NCI-H146 treated with DMSO at 0.1 percent for 48 hours (cell line): ENCODE results near the gene VEGFA.

Experiments used
- DNase-seq: peaks from one replicate; lab custom pipeline; 2025; ENCODE audit not compliant: unreplicated experiment; lab: John Stamatoyannopoulos, UW

VEGFA gene

DNA sequence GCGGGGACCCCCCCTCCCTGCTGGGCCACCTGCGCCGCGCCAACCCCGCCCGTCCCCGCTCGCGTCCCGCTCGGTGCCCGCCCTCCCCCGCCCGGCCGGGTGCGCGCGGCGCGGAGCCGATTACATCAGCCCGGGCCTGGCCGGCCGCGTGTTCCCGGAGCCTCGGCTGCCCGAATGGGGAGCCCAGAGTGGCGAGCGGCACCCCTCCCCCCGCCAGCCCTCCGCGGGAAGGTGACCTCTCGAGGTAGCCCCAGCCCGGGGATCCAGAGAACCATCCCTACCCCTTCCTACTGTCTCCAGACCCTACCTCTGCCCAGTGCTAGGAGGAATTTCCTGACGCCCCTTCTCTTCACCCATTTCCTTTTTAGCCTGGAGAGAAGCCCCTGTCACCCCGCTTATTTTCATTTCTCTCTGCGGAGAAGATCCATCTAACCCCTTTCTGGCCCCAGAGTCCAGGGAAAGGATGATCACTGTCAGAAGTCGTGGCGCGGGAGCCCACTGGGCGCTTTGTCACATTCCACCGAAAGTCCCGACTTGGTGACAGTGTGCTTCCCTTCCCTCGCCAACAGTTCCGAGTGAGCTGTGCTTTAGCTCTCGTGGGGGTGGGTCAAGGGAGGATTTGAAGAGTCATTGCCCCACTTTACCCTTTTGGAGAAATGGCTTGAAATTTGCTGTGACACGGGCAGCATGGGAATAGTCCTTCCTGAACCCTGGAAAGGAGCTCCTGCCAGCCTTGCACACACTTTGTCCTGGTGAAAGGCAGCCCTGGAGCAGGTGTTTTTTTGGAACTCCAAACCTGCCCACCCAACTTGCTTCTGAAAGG, 2.1 kb downstream of the VEGFA start:
- DNase-seq = no peak

DNA sequence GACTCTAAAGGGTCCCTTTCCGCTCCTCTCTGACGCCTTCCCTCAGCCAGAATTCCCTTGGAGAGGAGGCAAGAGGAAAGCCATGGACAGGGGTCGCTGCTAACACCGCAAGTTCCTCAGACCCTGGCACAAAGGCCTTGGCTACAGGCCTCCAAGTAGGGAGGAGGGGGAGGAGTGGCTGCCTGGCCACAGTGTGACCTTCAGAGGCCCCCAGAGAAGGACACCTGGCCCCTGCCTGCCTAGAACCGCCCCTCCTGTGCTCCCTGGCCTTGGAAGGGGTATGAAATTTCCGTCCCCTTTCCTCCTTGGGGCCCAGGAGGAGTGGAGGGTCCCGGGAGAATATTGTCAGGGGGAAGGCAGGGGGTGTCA, 2.7 kb downstream of the VEGFA start:
- DNase-seq = no peak

DNA sequence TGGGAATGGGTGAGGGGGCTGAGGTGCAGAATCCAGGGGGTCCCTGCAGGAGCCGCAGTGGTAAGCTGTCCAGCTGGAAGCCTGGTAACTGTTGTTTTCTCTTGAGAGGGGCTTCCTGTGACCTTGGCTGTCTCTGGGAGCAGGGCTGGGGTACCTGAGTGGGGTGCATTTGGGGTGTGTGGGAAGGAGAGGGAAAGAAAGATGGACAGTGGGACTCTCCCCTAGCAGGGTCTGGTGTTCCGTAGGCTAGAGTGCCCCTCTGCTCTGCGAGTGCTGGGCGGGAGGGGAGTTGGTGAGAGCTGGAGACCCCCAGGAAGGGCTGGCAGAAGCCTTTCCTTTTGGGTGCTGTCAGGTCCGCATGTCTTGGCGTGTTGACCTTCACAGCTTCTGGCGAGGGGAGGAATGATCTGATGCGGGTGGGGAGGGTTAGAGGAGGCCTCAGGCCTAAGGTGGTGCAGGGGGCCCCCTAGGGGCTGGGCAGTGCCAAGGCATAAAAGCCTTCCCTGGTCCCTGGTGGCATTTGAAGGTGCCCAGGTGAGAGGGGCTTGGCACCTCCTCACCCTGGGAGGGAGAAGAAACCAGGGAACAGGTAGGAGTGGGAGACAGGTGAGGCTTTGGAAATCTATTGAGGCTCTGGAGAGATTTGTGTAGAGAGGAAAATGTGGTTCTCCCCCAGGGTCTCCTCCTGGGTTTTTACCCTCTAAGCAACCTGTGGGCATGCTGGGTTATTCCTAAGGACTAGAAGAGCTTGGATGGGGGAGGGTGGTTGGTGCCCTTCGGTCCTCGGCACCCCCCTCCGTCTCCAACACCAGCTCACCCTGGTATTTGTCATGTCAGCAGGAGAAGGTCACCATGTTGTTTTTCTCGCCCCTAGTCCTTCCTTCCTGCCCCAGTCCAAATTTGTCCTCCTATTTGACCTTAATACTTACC, 3.3 kb downstream of the VEGFA start:
- DNase-seq = peak; percentile 12

DNA sequence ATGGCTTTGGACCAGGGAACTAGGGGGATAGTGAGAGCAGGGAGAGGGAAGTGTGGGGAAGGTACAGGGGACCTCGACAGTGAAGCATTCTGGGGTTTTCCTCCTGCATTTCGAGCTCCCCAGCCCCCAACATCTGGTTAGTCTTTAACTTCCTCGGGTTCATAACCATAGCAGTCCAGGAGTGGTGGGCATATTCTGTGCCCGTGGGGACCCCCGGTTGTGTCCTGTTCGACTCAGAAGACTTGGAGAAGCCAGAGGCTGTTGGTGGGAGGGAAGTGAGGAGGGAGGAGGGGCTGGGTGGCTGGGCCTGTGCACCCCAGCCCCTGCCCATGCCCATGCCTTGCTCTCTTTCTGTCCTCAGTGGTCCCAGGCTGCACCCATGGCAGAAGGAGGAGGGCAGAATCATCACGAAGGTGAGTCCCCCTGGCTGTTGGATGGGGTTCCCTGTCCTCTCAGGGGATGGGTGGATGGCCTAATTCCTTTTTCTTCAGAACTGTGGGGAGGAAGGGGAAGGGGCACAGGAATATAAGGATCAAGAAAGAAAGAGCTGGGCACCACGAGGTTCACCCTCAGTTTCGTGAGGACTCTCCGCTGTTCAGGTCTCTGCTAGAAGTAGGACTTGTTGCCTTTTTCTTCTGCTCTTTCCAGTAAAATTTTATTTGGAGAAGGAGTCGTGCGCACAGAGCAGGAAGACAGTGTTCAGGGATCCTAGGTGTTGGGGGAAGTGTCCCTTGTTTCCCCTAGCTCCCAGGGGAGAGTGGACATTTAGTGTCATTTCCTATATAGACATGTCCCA, 4.2 kb downstream of the VEGFA start:
- DNase-seq = no peak

DNA sequence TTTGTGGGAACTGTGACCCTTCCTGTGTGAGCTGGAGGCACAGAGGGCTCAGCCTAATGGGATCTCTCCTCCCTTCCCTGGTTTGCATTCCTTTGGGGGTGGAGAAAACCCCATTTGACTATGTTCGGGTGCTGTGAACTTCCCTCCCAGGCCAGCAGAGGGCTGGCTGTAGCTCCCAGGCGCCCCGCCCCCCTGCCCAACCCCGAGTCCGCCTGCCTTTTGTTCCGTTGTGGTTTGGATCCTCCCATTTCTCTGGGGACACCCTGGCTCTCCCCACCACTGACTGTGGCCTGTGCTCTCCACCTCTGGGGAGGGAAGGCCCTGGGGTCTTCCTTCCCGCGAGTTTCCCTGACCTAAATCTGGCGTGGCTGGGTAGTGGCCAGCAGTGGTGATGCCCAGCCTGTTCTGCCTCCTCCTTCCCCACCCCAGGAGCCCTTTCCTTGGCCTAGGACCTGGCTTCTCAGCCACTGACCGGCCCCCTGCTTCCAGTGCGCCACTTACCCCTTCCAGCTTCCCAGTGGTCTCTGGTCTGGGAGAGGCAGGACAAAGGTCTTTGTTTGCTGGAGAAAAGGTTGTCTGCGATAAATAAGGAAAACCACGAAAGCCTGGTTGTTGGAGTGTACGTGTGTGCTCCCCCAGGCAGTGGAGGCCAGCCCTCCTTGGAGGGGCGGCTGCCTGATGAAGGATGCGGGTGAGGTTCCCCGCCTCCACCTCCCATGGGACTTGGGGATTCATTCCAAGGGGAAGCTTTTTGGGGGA, 4.9 kb downstream of the VEGFA start:
- DNase-seq = no peak

DNA sequence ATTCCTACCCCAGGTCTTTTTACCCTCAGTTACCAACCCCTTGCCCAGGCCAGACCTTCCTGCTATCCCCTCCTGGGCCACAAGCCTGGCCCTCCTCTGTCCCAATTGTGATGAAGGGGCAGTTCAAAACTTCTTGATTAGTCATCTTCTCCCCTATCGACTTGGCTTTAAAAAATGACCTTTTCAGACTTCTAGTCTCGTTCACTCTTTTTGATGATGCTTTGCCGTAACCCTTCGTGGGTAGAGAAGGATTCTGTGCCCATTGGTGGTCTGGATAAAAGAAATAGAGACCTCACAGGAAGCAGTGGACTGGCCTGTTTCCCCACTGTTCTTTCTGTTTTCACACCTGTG, 5.5 kb downstream of the VEGFA start:
- DNase-seq = no peak

DNA sequence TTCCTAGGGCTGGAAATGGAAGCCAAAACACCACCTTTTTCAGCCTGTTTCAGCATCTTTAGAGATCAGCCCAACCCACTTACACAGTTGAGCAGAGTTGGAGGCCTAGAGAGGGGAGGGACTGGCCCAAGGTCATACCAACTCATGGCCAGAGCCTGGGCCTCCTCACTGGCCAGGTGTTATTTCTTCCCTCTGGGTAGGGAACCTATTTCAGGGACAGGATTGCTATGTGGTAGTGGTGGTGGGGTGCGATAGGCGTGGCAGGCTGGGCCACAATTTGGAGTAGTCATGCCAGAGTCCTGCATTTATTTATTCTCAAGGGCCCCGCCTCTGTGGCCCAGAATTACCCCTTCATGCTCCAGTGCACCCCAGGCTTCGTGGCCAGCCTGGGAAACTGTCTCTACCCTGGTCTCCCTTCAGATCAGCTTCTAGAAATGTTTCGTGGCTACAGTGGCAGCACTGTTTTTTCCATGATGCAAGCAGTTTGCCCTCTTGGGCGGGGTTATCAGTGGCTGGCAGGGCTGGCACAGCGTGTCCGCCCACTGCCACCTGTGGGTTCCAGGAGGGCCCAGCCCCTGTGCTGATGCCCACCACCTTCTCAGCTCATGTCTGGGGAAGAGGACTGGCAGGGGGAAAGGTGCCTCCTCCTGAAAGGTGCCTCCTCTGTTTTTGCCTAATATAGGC, 6.2 kb downstream of the VEGFA start:
- DNase-seq = no peak

DNA sequence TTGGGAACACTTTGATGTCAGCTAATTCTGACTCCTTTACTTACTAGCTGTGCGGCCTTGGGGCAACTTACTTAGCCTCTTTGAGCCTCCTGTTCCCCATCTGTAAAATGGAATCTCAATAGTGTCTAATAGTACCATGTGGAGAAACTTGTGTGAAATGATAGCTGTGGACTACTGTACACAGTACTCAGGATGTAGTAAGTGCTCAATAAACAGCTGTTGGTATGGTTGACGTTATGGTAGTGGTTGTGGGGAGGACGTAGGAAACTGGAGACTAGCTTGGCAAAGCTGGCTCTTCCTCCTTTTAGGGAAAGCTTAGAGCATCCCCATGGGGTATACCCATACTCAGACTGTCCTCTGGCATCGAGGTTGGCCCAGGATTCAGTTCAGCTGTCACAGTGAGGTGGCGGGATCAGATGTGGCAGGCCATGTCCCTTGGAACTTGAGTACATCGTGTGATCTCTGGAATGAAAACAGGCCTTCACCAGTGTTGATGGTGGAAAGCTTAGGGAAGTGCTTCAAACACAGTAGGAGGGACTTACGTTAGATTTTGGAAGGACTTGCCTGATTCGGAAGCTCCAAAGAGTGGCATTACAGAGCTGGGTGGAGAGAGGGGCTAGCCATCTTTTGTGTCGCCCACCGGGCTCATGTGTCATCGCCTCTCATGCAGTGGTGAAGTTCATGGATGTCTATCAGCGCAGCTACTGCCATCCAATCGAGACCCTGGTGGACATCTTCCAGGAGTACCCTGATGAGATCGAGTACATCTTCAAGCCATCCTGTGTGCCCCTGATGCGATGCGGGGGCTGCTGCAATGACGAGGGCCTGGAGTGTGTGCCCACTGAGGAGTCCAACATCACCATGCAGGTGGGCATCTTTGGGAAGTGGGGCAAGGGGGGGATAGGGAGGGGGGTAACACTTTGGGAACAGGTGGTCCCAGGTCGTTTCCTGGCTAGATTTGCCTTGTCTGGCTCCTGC, 7.1 kb downstream of the VEGFA start:
- DNase-seq = no peak

DNA sequence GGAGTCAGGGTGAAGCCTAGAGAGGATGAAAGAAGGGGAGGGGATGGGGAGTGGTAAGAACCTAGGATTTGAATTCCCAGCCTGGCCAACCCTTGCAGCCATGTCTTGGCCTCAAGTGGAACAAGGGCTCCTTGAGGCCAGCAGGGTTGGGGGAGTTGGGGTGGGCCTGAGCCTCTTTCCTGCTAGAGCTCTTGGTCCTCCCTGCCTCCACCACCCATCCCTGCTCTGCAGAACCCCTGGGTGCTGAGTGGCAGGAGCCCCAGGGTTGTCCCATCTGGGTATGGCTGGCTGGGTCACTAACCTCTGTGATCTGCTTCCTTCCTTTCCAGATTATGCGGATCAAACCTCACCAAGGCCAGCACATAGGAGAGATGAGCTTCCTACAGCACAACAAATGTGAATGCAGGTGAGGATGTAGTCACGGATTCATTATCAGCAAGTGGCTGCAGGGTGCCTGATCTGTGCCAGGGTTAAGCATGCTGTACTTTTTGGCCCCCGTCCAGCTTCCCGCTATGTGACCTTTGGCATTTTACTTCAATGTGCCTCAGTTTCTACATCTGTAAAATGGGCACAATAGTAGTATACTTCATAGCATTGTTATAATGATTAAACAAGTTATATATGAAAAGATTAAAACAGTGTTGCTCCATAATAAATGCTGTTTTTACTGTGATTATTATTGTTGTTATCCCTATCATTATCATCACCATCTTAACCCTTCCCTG, 8.3 kb downstream of the VEGFA start:
- DNase-seq = no peak

DNA sequence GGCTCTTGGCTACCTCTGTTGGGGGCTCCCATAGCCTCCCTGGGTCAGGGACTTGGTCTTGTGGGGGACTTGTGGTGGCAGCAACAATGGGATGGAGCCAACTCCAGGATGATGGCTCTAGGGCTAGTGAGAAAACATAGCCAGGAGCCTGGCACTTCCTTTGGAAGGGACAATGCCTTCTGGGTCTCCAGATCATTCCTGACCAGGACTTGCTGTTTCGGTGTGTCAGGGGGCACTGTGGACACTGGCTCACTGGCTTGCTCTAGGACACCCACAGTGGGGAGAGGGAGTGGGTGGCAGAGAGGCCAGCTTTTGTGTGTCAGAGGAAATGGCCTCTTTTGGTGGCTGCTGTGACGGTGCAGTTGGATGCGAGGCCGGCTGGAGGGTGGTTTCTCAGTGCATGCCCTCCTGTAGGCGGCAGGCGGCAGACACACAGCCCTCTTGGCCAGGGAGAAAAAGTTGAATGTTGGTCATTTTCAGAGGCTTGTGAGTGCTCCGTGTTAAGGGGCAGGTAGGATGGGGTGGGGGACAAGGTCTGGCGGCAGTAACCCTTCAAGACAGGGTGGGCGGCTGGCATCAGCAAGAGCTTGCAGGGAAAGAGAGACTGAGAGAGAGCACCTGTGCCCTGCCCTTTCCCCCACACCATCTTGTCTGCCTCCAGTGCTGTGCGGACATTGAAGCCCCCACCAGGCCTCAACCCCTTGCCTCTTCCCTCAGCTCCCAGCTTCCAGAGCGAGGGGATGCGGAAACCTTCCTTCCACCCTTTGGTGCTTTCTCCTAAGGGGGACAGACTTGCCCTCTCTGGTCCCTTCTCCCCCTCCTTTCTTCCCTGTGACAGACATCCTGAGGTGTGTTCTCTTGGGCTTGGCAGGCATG, 9.2 kb downstream of the VEGFA start:
- DNase-seq = no peak

DNA sequence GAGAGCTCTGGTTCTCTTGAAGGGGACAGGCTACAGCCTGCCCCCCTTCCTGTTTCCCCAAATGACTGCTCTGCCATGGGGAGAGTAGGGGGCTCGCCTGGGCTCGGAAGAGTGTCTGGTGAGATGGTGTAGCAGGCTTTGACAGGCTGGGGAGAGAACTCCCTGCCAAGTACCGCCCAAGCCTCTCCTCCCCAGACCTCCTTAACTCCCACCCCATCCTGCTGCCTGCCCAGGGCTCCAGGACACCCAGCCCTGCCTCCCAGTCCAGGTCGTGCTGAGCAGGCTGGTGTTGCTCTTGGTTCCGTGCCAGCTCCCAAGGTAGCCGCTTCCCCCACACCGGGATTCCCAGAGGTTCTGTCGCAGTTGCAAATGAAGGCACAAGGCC, 9.8 kb downstream of the VEGFA start:
- no peak for DNase-seq

DNA sequence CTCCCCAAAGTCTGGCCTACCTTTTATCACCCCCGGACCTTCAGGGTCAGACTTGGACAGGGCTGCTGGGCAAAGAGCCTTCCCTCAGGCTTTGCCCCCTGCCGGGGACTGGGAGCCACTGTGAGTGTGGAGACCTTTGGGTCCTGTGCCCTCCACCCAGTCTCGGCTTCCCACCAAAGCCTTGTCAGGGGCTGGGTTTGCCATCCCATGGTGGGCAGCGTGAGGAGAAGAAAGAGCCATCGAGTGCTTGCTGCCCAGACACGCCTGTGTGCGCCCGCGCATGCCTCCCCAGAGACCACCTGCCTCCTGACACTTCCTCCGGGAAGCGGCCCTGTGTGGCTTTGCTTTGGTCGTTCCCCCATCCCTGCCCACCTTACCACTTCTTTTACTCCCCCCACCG, 10.3 kb downstream of the VEGFA start:
- no peak for DNase-seq

DNA sequence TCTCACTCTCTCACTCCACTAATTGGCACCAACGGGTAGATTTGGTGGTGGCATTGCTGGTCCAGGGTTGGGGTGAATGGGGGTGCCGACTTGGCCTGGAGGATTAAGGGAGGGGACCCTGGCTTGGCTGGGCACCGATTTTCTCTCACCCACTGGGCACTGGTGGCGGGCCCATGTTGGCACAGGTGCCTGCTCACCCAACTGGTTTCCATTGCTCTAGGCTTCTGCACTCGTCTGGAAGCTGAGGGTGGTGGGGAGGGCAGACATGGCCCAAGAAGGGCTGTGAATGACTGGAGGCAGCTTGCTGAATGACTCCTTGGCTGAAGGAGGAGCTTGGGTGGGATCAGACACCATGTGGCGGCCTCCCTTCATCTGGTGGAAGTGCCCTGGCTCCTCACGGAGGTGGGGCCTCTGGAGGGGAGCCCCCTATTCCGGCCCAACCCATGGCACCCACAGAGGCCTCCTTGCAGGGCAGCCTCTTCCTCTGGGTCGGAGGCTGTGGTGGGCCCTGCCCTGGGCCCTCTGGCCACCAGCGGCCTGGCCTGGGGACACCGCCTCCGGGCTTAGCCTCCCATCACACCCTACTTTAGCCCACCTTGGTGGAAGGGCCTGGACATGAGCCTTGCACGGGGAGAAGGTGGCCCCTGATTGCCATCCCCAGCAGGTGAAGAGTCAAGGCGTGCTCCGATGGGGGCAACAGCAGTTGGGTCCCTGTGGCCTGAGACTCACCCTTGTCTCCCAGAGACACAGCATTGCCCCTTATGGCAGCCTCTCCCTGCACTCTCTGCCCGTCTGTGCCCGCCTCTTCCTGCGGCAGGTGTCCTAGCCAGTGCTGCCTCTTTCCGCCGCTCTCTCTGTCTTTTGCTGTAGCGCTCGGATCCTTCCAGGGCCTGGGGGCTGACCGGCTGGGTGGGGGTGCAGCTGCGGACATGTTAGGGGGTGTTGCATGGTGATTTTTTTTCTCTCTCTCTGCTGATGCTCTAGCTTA, 11.2 kb downstream of the VEGFA start:
- no peak for DNase-seq

DNA sequence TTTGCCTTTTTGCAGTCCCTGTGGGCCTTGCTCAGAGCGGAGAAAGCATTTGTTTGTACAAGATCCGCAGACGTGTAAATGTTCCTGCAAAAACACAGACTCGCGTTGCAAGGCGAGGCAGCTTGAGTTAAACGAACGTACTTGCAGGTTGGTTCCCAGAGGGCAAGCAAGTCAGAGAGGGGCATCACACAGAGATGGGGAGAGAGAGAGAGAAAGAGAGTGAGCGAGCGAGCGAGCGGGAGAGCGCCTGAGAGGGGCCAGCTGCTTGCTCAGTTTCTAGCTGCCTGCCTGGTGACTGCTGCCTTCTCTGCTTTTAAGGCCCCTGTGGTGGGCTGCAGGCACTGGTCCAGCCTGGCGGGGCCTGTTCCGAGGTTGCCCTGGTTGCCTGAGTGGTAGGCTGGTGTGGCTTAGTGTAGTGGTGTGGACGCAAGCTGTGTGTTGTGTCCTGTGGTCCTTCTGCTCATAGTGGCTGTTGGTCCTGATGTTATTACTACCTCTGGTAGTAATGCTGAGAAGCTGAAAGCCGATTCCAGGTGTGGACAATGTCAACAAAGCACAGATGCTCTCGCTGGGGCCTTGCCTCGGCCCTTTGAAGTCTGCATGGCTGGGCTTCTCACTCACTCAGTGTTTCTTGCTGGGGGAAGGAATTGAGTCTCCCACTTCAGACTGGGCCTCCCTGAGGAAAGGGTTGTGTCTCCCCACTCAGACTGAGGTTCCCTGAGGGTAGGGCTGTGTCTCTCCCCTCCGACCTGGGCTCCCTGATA, 12.1 kb downstream of the VEGFA start:
- no peak for DNase-seq

DNA sequence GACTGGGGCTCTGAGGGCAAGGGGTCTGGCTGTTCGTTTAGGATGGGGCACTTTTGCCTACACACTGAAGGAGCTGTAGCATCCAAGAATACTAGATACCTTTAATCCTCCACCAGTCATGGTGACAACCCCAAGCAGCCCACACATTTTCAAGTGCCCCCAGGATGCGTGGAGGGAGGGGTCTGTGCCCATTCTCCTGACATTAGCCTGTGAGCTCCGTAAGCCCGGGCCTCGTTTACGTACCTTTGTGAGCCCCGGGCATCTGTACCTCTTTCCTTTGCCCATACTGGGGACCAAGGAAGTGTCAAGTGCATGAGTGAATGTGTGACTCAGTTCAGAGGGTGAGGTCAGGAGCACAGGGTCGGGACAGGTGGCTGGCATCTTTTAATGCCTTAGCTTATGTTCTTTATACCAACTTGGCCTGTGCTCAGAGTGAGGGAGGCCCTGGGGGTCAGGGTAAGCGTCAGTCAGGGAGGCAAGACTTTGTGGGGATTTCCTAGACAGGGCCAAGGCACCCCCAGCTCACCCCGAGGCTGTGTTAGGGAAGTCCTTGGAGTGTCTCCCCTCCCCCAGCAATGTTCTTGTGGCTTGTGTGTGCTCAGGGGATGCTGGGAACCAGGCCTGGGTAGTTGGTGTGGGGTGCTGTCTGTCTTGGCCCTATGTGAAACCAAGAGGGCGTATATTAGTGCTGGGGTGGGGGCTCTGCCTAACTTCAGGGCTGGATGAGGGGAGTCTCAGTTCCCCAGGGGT, 12.9 kb downstream of the VEGFA start:
- no peak for DNase-seq
